Testis (tissue), 3 donors: ENCODE results near the gene C2orf92. TPM values are rescaled to one million over a fixed set of nuclear protein-coding genes. Genes with fewer than 3 reads are reported as not detected.
A peak's percentile ranks its signal among the peaks of the same experiment; 100 is the strongest.
"Not testable (repeated sequence)": the region's sequence is repeated elsewhere in the genome, so short reads cannot be mapped to it uniquely, and the experiment has no call there.

Experiments
- DNase-seq: peaks from one replicate; pipeline ENCODE4 v3.0.0-alpha.2; 2019
- H3K27ac ChIP-seq, 2 donors: fragments of 200-600 bp; sonication (generic); one replicate each; pipeline ENCODE4 v1.5.1; 2019
- H3K27me3 ChIP-seq: fragments of 200-600 bp; sonication (generic); one replicate; pipeline ENCODE4 v1.5.1; 2019
- H3K36me3 ChIP-seq: fragments of 200-600 bp; sonication (generic); one replicate; pipeline ENCODE4 v1.5.1; 2017; ENCODE audit warnings: low read depth; ENCODE audit errors: missing control alignments
- H3K4me1 ChIP-seq: fragments of 200-600 bp; sonication (generic); one replicate; pipeline ENCODE4 v1.5.1; 2019
- H3K4me3 ChIP-seq, 2 donors: fragments of 200-600 bp; sonication (generic); one replicate each; pipeline ENCODE4 v1.5.1; 2017 to 2019
- H3K9me3 ChIP-seq: fragments of 200-600 bp; sonication (generic); one replicate; pipeline ENCODE4 v1.5.1; 2017
- CTCF ChIP-seq, 3 experiments: fragments of 450-650 bp in 2 of 3; fragments of 200-600 bp in 1 of 3; sonication (generic) in 1 of 3; IDR thresholded peaks; one replicate each; pipeline ENCODE4 v1.5.1; 2016 to 2019; ENCODE audit warnings: antibody characterized with exemption in 3 of 3, mild to moderate bottlenecking in 2 of 3, moderate library complexity in 1 of 3
- POLR2A ChIP-seq: fragments of 450-650 bp; IDR thresholded peaks from one replicate; pipeline ENCODE4 v1.6.1; 2017; ENCODE audit warnings: antibody characterized with exemption, mild to moderate bottlenecking, moderate library complexity
- WGBS, 2 donors: methylation state at CpG; one replicate each; pipeline ENCODE4 v1.1.5; 2018; 5-methylcytosine and 5-hydroxymethylcytosine counted together
- intact Hi-C: fragments of 100-400 bp; cut with DNase I; formaldehyde crosslinking; loops from one replicate; pipeline ENCODE4 v1.15.1; 2023; ENCODE audit warnings: low total_unique reads
- polyA plus RNA-seq: library from polyadenylated mRNA; stranded (reverse); fragments of 350-450 nt; fragmentation: Illumina TruSeq; extraction: RNeasy Lipid Tissue Mini Kit (QIAGEN cat#74804); gene quantifications from one replicate; pipeline ENCODE4 v1.2.3, GENCODE V29; 2014; ENCODE audit warnings: low read depth, low replicate concordance; ENCODE audit not compliant: insufficient read depth
- total RNA-seq, 2 donors: library from RNA; depleted of rRNA; stranded (reverse); fragments of >200 nt; gene quantifications; one replicate each; pipeline ENCODE4 v1.2.3, GENCODE V29; 2016

C2orf92 gene
- total and polyA plus RNA-seq, 3 donors from 2014 or later: 27.8 to 51.2 (median 35.7) TPM

- no peaks in the 10 kb centered on the region for H3K9me3 ChIP-seq
- intact Hi-C loops: no loop called here
- H3K4me1 ChIP-seq: peaks cover 16% of the 10 kb centered on the region
- H3K36me3 ChIP-seq: no peaks in the 10 kb centered on the region
- H3K4me3 ChIP-seq: peak overlapping the region; percentile 66 to 89
- TF ChIP-seq CTCF (IDR thresholded peaks at IDR 0.05) (no peak), POLR2A (no peak)
- no peaks in the 10 kb centered on the region for H3K27me3 ChIP-seq
- 0% methylated on average over 25 to 28 of the region's 46 CpGs for WGBS, 2 donors
- peak overlapping the region; percentile 88 to 92 for H3K27ac ChIP-seq
- DNase-seq: no peak
These were observed 5.9 kb upstream of the C2orf92 start for GRCh38 chr2:97663626-97663961.

GRCh38 chr2:97663962-97664635, 5.4 kb upstream of the C2orf92 start, which contains the start of gene ACTR1B:
Gene ACTR1B, minus strand, starts transcription at chr2:97664044. Its CDS starts 154 bp downstream, at chr2:97663890.
- H3K27ac ChIP-seq: peak within 1 kb of the TSS; percentile 88 to 92
- no peaks in the 10 kb centered on the region for H3K27me3 ChIP-seq
- H3K9me3 ChIP-seq: no peaks in the 10 kb centered on the region
- H3K36me3 ChIP-seq: no peaks in the 10 kb centered on the region
- 0% methylated on average over 32 to 56 of the region's 60 CpGs for WGBS, 2 donors
- peak; percentile 46 to 64 (median 60) for TF ChIP-seq CTCF (IDR thresholded peaks at IDR 0.05)
- peak; percentile 88 for TF ChIP-seq POLR2A
- peaks cover 16% of the 10 kb centered on the region for H3K4me1 ChIP-seq
- peak; percentile 99 for DNase-seq
- intact Hi-C loops: no loop called here
- peak within 1 kb of the TSS; percentile 66 to 89 for H3K4me3 ChIP-seq

- Histone ChIP-seq H3K27ac (peak overlapping the region; percentile 88 to 92), H3K36me3 (no peaks in the 10 kb centered on the region), H3K27me3 (no peaks in the 10 kb centered on the region), H3K9me3 (no peaks in the 10 kb centered on the region), H3K4me3 (peak overlapping the region; percentile 66 to 89), H3K4me1 (peaks cover 16% of the 10 kb centered on the region)
- 6 to 8% methylated on average over 21 of the region's 21 CpGs for WGBS, 2 donors
- intact Hi-C loops: no loop called here
- TF ChIP-seq CTCF (IDR thresholded peaks at IDR 0.05) (no peak), POLR2A (no peak)
- no peak for DNase-seq
These were observed 4.9 kb upstream of the C2orf92 start for GRCh38 chr2:97664636-97664970.

- Histone ChIP-seq H3K27me3 (no peaks in the 10 kb centered on the region), H3K36me3 (no peaks in the 10 kb centered on the region), H3K9me3 (no peaks in the 10 kb centered on the region), H3K27ac (no peak overlapping the region), H3K4me3 (no peak overlapping the region), H3K4me1 (peaks cover 4% of the 10 kb centered on the region)
- no peak for DNase-seq
- intact Hi-C loops: no loop called here
- TF ChIP-seq CTCF (IDR thresholded peaks at IDR 0.05): no peak
- no peak for TF ChIP-seq POLR2A
- WGBS, 2 donors: 96 to 100% methylated on average over 1 of the region's 1 CpG
These were observed 958 bp downstream of the C2orf92 start for GRCh38 chr2:97670471-97670870.

GRCh38 chr2:97671526-97671925, 2.0 kb downstream of the C2orf92 start:
- Histone ChIP-seq H3K9me3 (no peaks in the 10 kb centered on the region), H3K4me3 (no peak overlapping the region), H3K27ac (no peak overlapping the region), H3K4me1 (peaks cover 4% of the 10 kb centered on the region), H3K27me3 (no peaks in the 10 kb centered on the region), H3K36me3 (no peaks in the 10 kb centered on the region)
- TF ChIP-seq CTCF (IDR thresholded peaks at IDR 0.05) (no peak), POLR2A (no peak)
- 93% methylated on average over 7 of the region's 7 CpGs for WGBS, 2 donors
- intact Hi-C loops: no loop called here
- DNase-seq: no peak

GRCh38 chr2:97672606-97673140, 3.2 kb downstream of the C2orf92 start:
- 86% methylated on average over 4 to 5 of the region's 6 CpGs for WGBS, 2 donors
- H3K4me3 ChIP-seq, H3K27ac ChIP-seq, H3K9me3 ChIP-seq, DNase-seq, H3K36me3 ChIP-seq, H3K4me1 ChIP-seq, H3K27me3 ChIP-seq, intact Hi-C loops: not testable (repeated sequence)
